HG02938 (cell line): Measurements from ENCODE around the gene UBE2H.
"Not testable (repeated sequence)": the region's sequence is repeated elsewhere in the genome, so short reads cannot be mapped to it uniquely, and the experiment has no call there.

Experiments used
- ATAC-seq: cut with Tn5 transposase; IDR thresholded peaks from one replicate; pipeline ENCODE4 v1.9.1; 2021; ENCODE audit warnings: mild to moderate bottlenecking, moderate library complexity; ENCODE audit not compliant: unreplicated experiment

Gene UBE2H

GRCh38 chr7:129848436-129848835 is 104.3 kb downstream of the UBE2H start:
- no peak for ATAC-seq

- no peak for ATAC-seq
These were observed 106.8 kb downstream of the UBE2H start for GRCh38 chr7:129845972-129846327.

- ATAC-seq: no peak
These were observed 107.4 kb downstream of the UBE2H start for GRCh38 chr7:129845178-129845971.

- ATAC-seq: no peak
These were observed 108.6 kb downstream of the UBE2H start for GRCh38 chr7:129843978-129844840.

- no peak for ATAC-seq
These were observed 109.3 kb downstream of the UBE2H start for GRCh38 chr7:129843365-129843898.

GRCh38 chr7:129841465-129841864 is 111.3 kb downstream of the UBE2H start:
- no peak for ATAC-seq

GRCh38 chr7:129840757-129841156 is 112.0 kb downstream of the UBE2H start:
- no peak for ATAC-seq

GRCh38 chr7:129836983-129837382 is 115.8 kb downstream of the UBE2H start:
- no peak for ATAC-seq

- ATAC-seq: no peak
These were observed 117.2 kb downstream of the UBE2H start for GRCh38 chr7:129835569-129835968.

- not testable (repeated sequence) for ATAC-seq
These were observed 119.4 kb downstream of the UBE2H start for GRCh38 chr7:129833353-129833752.

- no peak for ATAC-seq
These were observed 120.0 kb downstream of the UBE2H start for GRCh38 chr7:129832701-129833227.

GRCh38 chr7:129832282-129832681 is 120.5 kb downstream of the UBE2H start:
- ATAC-seq: no peak

- ATAC-seq: no peak
These were observed 121.2 kb downstream of the UBE2H start for GRCh38 chr7:129831424-129832058.

GRCh38 chr7:129830949-129831348 is 121.8 kb downstream of the UBE2H start:
- no peak for ATAC-seq

GRCh38 chr7:129829737-129830631 is 122.8 kb downstream of the UBE2H start:
- no peak for ATAC-seq

GRCh38 chr7:129828989-129829736 is 123.6 kb downstream of the UBE2H start:
- ATAC-seq: no peak

GRCh38 chr7:129828078-129828762 is 124.5 kb downstream of the UBE2H start:
- no peak for ATAC-seq

- ATAC-seq: no peak
These were observed 125.2 kb downstream of the UBE2H start for GRCh38 chr7:129827467-129827990.
